NOMO-1 treated with DMSO at 0.1 percent for 48 hours (cell line): ENCODE measurements around the gene NPPC.
"Not testable (repeated sequence)": the region's sequence is repeated elsewhere in the genome, so short reads cannot be mapped to it uniquely, and the experiment has no call there.

Experiments used
- DNase-seq: peaks from one replicate; lab custom pipeline; 2025; ENCODE audit not compliant: unreplicated experiment; lab: John Stamatoyannopoulos, UW

Gene NPPC

DNA sequence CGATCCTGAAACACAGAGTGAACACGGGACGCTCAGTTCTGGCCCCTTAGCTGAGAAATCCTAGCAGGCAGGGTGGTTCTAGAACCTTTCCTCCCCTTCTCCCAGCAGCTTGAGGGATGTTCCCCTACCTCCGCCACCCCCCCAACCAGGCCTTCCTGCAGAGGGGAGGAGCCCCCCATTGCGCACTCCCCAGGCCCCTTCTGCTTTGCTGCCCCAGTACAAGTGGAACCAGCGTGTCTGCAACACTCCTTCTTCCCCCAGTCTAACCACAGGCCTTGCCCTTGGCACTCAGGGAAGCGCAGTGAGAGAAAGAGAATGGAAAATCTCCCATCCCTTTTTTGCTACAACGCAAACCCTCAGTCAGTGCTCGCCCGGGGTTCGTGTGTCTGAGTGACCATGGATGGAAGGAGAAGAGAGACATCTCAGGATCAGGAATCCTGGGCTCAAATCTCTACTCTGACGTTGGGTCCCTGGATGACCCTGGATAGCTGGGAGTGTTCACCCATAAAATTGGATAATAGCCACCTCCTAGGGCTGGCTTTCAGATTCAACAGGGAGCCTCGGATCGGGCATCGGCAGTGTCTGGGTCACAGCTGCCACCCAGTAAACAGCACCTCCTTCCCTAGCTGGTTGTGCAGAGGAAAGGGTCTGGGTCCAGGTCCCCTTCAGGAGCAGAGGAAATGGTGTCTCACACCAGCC is 3.7 kb downstream of the NPPC start:
- no peak for DNase-seq

DNA sequence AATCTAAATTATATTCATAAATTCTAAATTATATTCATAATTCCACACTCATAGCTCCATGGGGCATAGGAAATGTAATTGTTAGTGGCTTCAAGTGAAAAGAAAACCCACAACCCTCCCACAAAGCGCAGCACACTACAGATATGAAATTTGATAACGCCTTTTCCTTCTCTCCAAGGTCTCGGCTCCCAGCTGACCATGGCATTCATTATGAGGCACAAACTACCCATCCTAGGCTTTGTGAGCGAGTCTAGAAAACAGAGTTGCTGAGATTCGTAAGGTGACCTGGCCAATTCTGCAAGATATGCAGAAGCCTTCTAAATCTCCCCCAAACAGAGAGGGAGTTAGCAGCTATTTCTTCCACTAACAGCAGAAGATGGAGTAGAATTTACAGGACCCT is 5.4 kb downstream of the NPPC start:
- DNase-seq, result no peak

GRCh38 chr2:231920366-231920765 is 5.8 kb downstream of the NPPC start:
- no peak for DNase-seq

DNA sequence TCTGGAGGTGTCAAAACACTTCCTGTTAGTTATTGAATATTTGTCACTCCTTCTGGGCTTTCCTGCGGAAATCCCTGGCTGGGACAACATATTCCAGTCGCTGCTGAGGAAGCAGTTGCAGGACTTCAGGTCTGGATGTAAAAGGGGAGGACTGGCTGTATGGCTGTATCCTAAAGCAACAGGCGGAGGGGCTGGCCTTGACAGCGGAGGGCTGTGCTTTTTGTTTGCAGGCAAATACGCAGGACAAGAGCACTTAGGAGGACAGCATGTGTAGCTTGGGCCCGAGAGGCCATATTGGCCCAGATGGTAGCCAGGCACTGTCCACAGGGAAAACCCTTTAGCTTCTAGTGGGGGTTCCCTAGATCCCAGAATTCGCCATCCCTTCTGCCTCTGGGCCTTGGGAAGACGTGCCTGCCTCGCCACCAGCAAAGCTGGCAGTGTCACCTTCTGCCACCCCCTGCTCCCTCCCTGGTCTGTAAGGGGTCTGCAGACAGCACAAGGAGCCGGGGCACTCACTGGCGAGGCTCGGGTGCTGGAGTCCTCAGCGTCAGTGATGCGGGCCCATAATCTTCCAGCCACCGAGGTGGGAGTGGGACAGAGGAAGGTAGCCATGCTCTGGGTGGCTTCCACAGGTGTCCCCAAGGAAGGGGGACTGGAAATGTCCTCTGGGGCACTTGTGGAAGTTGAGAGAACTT is 6.7 kb downstream of the NPPC start:
- DNase-seq, result no peak

GRCh38 chr2:231918501-231919330 is 7.5 kb downstream of the NPPC start:
- no peak for DNase-seq

DNA sequence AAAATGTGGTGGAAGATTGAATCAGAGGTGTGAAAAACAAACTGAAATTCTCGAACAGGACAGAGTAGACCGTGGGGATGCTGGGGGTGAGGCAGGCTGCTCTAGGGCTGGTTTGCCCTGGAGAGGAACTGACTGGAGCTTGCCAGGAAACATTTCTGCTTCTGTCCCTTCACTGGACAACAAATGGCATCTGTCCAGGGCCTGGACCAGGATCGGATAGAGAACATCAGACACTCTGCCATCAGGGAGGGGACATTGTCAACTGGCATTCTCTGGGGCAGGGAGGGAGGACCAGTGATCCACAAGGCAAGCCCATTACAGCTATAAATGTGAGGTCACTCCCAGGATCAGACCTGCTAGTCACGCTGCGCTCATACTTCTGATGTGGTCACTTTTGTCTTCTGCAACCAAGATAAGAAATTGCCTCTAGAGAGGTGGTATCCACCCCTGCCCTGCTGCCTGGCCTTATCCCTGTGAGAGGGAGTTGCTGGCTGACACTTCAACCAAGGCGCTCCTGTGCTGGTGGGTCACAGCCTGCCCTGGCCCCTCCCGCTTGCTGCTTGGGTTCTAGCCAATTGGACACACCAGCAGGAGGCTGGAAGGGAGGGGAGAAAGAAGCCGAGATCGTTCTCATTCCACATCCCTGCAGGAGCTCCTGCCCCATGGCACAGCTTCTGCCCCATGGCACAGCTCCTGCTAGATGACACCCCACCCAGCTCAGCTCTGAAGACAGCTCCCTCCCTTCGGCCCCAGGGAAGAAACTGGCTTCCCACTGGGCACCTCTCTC is 8.7 kb downstream of the NPPC start:
- no peak for DNase-seq

DNA sequence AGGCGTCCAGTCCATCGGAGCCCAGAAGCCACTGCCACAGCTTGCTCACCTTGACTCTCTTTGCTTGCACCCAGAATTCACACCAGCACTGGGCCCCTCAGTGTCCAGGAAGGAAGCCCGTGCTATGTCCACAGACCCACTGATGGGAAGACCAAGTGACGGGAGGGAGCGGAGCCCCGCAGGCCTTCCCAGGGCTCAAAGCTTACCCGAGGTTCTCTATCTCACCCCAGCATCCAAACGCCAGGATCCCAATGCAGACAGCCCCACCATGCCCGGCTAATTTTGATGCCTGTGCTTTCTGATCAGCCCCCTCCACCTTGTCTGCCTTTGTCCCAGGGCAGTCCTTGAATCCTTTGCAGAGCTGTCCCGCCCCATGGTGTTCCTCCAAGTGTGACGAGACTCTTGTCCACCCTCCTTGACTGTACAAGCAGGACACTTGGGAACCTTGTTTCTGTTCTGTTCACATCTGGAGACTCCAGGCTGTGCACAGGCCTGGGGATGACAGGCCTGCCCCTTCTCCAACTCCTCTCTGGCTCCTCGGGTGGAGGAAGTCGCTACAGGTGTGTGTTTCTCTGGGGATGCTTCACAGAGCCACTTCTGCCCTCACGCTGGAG is 12.0 kb downstream of the NPPC start:
- DNase-seq, result no peak

DNA sequence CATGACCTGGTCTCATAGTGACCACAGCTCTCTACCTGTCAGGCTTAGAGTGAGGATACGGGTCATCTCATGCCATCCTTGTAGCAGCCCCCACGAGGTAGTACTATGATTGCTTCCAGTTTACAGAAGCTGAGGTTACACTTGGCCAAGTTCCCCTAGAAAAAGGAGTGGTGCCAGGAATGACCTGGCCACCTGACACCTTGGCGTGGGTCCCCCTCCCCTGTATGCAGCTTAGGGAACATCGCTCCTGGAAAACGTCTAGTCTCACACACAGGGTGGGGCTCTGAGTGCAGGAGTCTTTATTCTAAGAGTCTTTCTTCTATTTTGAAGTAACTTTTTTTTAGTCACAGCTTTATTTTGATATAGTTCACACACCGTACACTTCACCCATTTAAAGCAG is 14.8 kb downstream of the NPPC start:
- no peak for DNase-seq

DNA sequence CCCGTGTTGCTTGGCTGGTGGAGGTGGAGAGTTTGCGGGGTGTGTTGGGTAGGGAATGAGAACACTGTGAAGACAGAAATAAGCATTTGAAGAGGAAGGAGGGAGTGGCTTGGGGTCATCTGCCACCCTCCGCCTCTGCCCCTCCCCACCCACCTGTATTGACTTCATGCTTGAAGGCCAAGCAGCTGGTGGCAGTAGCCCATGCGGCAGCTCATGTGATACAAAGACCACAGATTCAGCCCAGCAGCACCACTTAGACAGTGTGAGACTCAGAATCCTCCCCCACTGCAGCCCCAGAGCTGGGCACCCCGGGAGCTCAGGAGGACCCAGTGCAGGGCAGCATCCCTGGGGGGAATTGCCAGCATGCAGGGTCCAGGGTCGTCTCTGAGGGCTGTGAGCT is 15.4 kb downstream of the NPPC start:
- no peak for DNase-seq

- DNase-seq, result not testable (repeated sequence)
Observed at GRCh38 chr2:231910161-231910560, 16.0 kb downstream of the NPPC start.

GRCh38 chr2:231909631-231910030 is 16.6 kb downstream of the NPPC start:
- no peak for DNase-seq

GRCh38 chr2:231908584-231908983 is 17.6 kb downstream of the NPPC start:
- no peak for DNase-seq

- DNase-seq, result no peak
Observed at GRCh38 chr2:231907765-231908164, 18.4 kb downstream of the NPPC start.

GRCh38 chr2:231905026-231905425 is 21.2 kb downstream of the NPPC start:
- no peak for DNase-seq

- no peak for DNase-seq
Observed at GRCh38 chr2:231904161-231904611, 22.0 kb downstream of the NPPC start.

DNA sequence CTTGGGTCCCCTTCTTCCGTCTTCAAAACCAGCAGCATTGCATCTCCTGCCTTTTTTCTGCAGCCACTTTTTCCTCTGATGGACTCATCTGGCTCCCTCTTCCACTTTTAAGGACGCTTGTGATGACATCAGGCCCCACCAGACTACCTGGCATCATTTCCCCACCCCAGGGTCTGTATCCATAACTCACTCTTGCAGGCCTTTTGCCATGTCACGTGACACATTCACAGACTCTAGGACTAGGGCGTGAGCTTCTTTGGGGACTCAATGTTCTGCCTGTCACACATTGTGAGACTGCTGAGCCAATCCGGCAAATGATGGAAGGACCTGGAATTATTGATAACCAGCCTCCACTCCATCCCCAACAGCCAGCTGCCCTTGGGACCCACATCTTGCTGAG is 23.6 kb downstream of the NPPC start:
- DNase-seq, result no peak

- no peak for DNase-seq
Observed at GRCh38 chr2:231900972-231901371, 25.2 kb downstream of the NPPC start.

- DNase-seq, result peak; percentile 73
Observed at GRCh38 chr2:231900486-231900942, 25.7 kb downstream of the NPPC start.

DNA sequence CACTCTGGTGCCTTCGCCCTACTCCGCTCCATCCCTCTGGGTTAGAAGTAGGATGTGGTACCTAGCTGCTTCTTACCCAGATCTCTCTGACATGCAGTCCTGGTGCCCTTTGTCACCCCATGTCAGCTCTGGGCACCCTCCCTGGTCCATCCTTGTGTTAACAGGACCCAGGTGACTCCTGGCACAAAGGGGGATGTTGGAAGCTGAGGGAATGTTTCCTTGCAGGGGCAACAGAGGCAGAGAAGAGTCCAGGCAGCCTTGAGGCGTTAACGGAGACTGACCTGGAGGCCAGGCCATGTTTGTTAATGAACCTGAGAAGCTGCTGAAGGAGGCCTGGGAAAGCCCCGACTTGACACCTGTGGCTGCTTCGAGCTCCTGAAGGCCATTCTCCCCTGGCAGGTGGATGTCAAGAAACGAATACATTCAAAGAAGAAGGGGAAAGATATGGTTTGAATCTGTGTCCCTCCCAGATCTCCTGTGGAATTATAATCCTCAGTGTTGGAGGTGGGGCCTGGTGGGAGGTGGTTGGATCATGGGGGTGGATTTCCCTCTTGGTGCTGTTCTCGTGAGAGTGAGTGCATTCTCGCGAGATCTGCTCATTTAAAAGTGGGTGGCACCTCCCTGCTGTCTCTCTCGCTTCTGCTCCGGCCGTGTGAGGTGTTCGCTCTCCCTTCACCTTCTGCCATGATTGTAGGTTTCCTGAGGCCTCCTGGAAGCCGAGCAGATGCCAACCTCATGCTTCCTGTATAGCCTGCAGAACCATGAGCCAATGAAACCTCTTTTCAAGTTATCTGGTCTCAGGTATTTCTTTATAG is 31.4 kb downstream of the NPPC start:
- no peak for DNase-seq

GRCh38 chr2:231891514-231891905 is 34.7 kb downstream of the NPPC start:
- no peak for DNase-seq
